ENCODE data around the gene NFIA.

DNA sequence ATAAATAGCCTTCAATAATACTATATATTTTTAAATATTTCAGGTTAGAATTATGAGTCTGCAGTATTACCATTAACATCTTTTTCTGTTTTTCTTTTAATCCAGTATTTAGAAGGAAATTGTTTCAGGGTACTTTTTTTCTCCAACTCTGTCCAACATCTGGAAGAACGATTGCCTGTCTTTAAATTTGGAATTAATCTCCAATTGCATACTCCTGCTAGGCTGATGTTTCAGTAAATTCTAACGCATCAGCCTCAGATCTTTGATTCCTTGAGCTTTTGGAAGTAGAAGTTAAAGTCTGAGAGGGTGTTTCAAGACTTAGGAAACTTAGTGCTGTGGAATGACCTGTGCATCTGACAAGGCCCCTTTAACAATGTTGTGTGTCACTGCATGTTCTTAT is 20.3 kb downstream of the NFIA start:
- TF ChIP-seq, protein P1, sequence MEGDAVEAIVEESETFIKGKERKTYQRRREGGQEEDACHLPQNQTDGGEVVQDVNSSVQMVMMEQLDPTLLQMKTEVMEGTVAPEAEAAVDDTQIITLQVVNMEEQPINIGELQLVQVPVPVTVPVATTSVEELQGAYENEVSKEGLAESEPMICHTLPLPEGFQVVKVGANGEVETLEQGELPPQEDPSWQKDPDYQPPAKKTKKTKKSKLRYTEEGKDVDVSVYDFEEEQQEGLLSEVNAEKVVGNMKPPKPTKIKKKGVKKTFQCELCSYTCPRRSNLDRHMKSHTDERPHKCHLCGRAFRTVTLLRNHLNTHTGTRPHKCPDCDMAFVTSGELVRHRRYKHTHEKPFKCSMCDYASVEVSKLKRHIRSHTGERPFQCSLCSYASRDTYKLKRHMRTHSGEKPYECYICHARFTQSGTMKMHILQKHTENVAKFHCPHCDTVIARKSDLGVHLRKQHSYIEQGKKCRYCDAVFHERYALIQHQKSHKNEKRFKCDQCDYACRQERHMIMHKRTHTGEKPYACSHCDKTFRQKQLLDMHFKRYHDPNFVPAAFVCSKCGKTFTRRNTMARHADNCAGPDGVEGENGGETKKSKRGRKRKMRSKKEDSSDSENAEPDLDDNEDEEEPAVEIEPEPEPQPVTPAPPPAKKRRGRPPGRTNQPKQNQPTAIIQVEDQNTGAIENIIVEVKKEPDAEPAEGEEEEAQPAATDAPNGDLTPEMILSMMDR (IDR thresholded peaks at IDR 0.05), result no peak
- TF ChIP-seq POLR2A (IDR thresholded peaks at IDR 0.05), result no peak
